Activated CD4-positive, alpha-beta T cell treated with anti-CD3 and anti-CD28 coated beads for 48 hours (primary cell): ENCODE results near the gene ZCCHC9.
"Not testable (repeated sequence)": the region's sequence is repeated elsewhere in the genome, so short reads cannot be mapped to it uniquely, and the experiment has no call there.

ENCODE experiments used
- DNase-seq: peaks from one replicate; pipeline ENCODE4 v3.0.0-alpha.2; 2020

Gene ZCCHC9

GRCh38 chr5:81301271-81302015 is at the start of gene ZCCHC9:
ZCCHC9 (plus strand) TSS chr5:81301587; CDS start chr5:81304758, 3,171 bp downstream.
- peak; percentile 95 for DNase-seq

GRCh38 chr5:81251922-81252321 is 49.5 kb upstream of the ZCCHC9 start:
- DNase-seq: no peak

GRCh38 chr5:81252904-81253303 is 48.5 kb upstream of the ZCCHC9 start:
- no peak for DNase-seq

GRCh38 chr5:81253875-81254274 is 47.5 kb upstream of the ZCCHC9 start:
- no peak for DNase-seq

DNA sequence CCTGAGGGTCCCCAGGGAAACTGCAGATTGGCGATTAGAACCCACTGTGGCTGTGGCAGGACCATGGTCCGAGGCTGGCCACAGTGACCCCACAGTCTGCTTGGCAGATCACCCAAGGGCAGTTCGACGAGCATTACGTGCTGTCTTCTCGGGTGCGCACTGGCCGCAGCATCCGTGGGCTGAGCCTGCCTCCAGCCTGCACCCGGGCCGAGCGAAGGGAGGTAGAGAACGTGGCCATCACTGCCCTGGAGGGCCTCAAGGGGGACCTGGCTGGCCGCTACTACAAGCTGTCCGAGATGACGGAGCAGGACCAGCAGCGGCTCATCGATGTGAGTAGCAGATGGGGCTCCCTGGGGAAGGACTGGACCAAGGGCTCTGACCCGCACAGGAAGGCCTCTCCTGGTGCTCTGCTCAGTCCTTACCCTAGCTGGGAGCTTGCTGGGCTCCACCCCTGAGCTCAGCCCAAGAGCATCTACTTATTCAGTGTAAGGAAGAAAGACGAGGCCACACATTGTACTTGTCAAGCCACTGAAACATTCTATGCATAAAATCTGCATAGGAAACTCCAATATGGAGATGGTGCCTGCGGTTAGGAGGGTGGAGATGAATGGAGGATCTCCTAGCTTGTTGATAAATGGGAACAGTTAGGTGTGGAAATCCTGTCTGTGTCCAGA is 46.4 kb upstream of the ZCCHC9 start:
- DNase-seq: no peak

GRCh38 chr5:81256766-81257165 is 44.6 kb upstream of the ZCCHC9 start:
- DNase-seq: no peak

DNA sequence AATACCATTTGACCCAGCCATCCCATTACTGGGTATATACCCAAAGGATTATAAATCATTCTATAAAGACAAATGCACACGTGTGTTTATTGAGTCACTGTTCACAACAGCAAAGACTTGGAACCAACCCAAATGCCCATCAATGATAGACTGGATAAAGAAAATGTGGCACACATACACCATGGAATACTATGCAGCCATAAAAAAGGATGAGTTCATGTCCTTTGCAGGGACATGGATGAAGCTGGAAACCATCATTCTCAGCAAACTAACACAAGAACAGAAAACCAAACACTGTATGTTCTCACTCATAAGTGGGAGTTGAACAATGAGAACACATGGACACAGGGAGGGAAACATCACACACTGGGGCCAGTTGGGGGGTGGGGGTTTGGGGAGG is 38.6 kb upstream of the ZCCHC9 start:
- not testable (repeated sequence) for DNase-seq

DNA sequence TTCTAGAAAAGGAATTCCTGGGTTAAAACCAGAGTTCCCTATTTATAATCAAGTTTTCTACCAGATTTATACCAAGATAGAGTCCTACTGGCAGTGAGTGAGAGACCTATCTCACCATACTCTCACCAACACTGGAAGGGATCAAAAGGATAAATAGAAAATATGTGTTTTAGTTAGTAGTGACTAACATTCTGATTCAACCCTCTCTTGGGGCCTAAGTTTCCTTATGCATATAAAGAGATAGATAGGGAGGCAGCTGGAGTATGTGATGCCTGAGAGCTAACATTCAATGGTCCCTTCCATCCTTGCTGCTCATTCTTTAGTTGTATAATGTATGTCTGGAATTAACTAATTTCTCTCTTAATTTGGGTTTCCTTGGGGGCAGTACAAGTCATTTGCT is 36.3 kb upstream of the ZCCHC9 start:
- no peak for DNase-seq

DNA sequence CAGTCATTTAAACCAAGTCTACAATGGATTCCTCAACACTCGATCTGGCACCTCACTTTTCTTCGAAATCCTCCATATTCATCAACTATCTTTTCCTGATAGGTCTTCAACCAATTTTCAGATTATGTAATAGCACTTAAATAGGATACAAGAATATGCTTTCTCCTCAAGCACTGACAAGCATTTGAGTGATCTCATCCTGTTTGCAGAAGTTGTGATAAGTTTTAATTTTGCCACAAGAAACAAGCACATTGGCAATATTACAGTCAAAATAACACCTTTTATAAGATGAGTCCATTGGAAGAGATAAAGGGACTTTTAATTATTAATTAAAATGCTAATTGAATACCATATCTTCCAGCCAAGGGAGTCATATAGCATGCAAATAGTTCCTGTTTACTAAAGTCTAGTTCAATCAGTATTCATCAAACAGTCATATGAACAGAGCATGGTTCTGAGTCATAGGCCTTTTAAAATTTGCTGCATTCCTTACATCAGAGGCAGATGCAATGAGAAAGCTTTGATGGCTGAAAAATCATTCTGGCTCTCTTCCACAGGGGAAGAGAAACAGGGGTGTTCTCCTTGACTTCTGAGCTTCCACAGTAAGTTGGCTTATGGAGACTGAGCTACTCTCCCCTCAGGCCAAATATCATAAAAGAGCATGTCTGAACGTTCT is 32.7 kb upstream of the ZCCHC9 start:
- no peak for DNase-seq

- no peak for DNase-seq
Measured at GRCh38 chr5:81269751-81270393, 31.5 kb upstream of the ZCCHC9 start.

GRCh38 chr5:81270394-81271027 is 30.9 kb upstream of the ZCCHC9 start:
- not testable (repeated sequence) for DNase-seq

DNA sequence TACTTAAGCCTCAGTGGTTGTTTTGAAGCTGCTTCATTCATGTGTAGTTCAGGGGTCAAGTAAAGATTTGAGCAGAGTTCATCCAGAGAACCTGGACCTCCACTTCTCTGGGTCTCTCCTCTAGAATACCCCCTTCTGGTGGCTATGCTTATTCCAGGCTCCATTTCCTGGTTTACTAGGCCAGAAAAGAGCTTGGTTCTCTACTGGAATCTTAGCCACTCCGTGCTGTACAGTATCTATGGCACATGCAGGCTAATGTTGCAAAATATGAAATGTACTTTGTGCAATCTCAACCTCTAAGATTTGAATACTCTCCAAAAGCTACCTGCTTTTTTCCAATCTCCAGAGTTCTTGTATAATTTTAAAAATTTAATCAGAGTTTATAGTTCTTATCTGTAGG is 17.4 kb upstream of the ZCCHC9 start:
- DNase-seq: no peak

DNA sequence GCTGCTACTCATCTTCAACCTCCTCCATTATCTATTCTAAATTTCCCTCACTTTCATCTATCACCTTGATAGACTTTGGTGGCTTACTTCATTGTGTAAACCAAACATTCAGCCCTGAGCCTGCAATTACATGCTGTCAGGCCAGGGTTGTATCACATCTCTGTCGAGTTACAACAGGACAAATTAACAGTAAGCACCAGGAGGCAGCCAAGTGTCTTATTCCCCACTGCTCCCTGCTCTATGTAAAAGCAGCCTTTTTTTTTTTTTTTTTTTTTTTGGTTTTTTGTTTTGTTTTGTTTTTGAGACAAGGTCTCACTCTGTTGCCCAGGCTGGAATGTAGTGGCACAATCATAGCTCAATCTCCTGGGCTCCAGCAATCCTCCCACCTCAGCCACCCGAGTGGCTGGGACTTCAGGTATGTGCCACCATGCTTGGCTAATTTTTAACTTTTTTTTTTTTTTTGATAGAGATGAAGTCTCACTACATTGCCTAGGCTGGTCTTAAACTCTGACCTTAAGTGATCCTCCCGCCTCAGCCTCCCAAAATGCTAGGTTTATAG is 15.2 kb upstream of the ZCCHC9 start:
- no peak for DNase-seq

- DNase-seq: no peak
Measured at GRCh38 chr5:81288021-81288433, 13.4 kb upstream of the ZCCHC9 start.

DNA sequence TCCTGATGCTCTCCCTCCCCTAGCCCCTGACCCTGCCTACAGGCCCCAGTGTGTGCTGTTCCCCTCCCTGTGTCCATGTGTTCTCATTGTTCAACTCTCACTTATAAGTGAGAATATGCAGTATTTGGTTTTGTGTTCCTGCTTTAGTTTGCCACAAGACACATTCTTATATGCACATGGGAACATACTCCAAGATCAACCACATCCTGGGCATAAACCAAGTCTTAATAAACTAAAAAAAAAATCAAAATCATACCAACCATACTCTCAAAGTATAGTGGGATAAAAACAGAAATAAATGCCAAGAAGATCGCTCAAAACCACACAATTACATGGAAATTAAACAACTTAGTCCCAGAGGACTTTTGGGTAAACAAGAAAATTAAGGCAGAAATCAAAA is 11.2 kb upstream of the ZCCHC9 start:
- no peak for DNase-seq

- DNase-seq: no peak
Measured at GRCh38 chr5:81292130-81292529, 9.3 kb upstream of the ZCCHC9 start.

GRCh38 chr5:81294021-81294420 is 7.4 kb upstream of the ZCCHC9 start:
- not testable (repeated sequence) for DNase-seq

- DNase-seq: no peak
Measured at GRCh38 chr5:81297531-81297930, 3.9 kb upstream of the ZCCHC9 start.

DNA sequence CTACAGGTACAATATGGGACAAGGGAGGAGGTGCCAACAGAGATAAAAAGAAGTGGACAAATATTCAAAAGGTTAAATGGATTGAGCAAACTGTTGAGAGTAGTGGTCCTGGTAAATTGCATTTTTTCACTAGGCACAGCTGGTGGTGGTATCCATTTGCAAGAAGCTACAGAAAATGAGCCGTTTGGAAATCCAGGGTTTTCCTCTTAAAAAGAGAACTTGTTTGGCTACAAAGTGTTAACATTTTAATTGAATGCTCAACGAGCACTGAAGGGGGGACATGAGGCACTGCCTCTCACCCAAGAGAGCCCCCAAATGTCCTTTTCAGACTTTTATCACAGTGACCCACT is 491 bp upstream of the ZCCHC9 start:
- DNase-seq: no peak

DNA sequence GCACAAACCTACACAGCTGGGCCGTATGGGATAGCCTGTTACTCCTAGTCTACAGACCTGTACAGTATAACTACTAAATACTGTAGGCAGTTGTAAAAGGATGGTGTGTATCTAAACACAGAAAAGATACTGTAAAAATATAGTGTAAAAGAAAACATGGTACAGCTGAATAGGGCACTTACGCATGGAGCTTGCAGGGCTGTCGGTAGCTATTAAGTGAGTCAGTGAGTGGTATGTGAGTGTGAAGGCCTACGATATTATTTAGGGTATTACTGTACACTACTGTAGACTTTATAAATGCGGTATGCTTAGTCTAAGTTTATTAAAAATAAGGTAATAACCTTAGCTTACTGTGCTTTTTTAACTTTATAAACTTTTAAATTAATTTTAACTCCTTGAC is 1.2 kb downstream of the ZCCHC9 start:
- no peak for DNase-seq

DNA sequence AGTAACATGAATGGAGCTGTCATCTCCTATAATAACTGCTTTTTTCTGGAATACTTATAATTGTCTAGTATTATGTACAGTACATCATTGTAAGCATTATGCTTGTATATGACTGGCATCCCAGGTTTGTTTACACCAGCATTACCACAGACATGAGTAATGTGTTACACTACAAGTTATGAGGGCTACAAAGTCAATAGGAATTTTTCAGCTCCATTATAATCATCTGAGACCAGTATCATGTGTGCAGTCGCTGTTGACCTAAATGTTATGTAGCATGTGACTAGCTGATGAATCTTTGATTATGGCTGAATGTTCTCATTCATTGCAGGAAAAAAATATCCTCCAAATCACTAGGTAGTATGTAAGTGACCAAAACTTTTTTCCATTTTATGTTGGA is 2.2 kb downstream of the ZCCHC9 start:
- DNase-seq: no peak

DNA sequence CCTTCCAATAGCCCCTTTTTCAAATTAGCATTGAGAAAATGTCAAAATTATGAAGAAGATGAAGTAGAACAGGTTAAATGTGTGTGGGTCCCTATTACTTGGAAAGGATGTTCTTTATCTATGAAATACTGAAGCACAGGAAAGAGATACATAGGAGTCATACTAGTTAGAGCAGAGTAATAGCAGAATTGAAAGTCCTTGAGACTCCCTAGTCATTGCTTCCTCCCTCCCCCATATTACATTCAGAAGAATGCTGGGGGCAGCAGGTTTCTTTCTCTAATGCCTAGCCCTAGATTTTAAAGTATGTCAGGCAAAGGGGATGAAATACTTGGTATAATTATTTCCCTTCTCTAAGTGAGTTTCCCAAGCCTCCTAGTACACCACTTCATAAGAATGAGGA is 4.4 kb downstream of the ZCCHC9 start:
- DNase-seq: no peak

- DNase-seq: no peak
Measured at GRCh38 chr5:81308836-81309235, 7.4 kb downstream of the ZCCHC9 start.
